ENCODE data around the gene HYAL1. TPM values are rescaled to one million over a fixed set of nuclear protein-coding genes. Genes with fewer than 3 reads are reported as not detected.
A peak's percentile ranks its signal among the peaks of the same experiment; 100 is the strongest.

Gene HYAL1
- total RNA-seq = under 1 TPM in 2 of 3 donors, not detected in 1; 0.24 to 0.82 TPM

GRCh38 chr3:50303013-50303815, at the start of gene HYAL1:
Gene HYAL1 (minus strand): TSS chr3:50303574. CDS start chr3:50302956, 618 bp downstream.
- H3K27me3 Mint-ChIP-seq (ENCODE audit: low read depth) = no peaks in the 10 kb centered on the region
- ATAC-seq = no peak

GRCh38 chr3:50352781-50353180, 49.4 kb upstream of the HYAL1 start:
- H3K36me3 Mint-ChIP-seq (ENCODE audit: insufficient read depth) = peaks cover 25% of the 10 kb centered on the region
- no peak overlapping the region for H3K4me3 Mint-ChIP-seq

More at GRCh38 chr3:50303013-50303815, at the start of gene HYAL1:
- no peak within 1 kb of the TSS for H3K4me3 Mint-ChIP-seq
- no peak for DNase-seq
- no peaks in the 10 kb centered on the region for H3K9me3 Mint-ChIP-seq
- H3K4me1 Mint-ChIP-seq (ENCODE audit: low read depth) = peaks cover 22% of the 10 kb centered on the region
- no peaks in the 10 kb centered on the region for H3K36me3 Mint-ChIP-seq (ENCODE audit: insufficient read depth)

GRCh38 chr3:50351323-50351697, 47.9 kb upstream of the HYAL1 start:
- H3K36me3 Mint-ChIP-seq (ENCODE audit: insufficient read depth) = peaks cover 27% of the 10 kb centered on the region
- peaks cover 53% of the 10 kb centered on the region for H3K4me1 Mint-ChIP-seq (ENCODE audit: low read depth)
- H3K4me3 Mint-ChIP-seq = peak overlapping the region; percentile 94
- DNase-seq = no peak
- no peaks in the 10 kb centered on the region for H3K27me3 Mint-ChIP-seq (ENCODE audit: low read depth)
- no peaks in the 10 kb centered on the region for H3K9me3 Mint-ChIP-seq
- no peak for ATAC-seq

More at GRCh38 chr3:50352781-50353180, 49.4 kb upstream of the HYAL1 start:
- ATAC-seq (no peak), DNase-seq (no peak)
- H3K4me1 Mint-ChIP-seq (ENCODE audit: low read depth) = peaks cover 59% of the 10 kb centered on the region
- no peaks in the 10 kb centered on the region for H3K9me3 Mint-ChIP-seq
- H3K27me3 Mint-ChIP-seq (ENCODE audit: low read depth) = no peaks in the 10 kb centered on the region

GRCh38 chr3:50350527-50351322, 47.4 kb upstream of the HYAL1 start, which contains the start of the genes CYB561D2 and NPRL2:
Gene CYB561D2 (plus strand): TSS chr3:50350862. CDS start chr3:50351434, 572 bp downstream.
Gene NPRL2 (minus strand): TSS chr3:50350775. CDS start chr3:50350652, 123 bp downstream.
- DNase-seq = peak; percentile 99
- Mint-ChIP-seq H3K27me3 (ENCODE audit: low read depth) (no peaks in the 10 kb centered on the region), H3K4me1 (ENCODE audit: low read depth) (peaks cover 56% of the 10 kb centered on the region), H3K36me3 (ENCODE audit: insufficient read depth) (peaks cover 27% of the 10 kb centered on the region), H3K4me3 (peak within 1 kb of the TSS; percentile 94), H3K9me3 (no peaks in the 10 kb centered on the region)
- peak; percentile 91 to 92 for ATAC-seq

GRCh38 chr3:50350213-50350526, 46.8 kb upstream of the HYAL1 start:
- DNase-seq (no peak), ATAC-seq (no peak)
- Mint-ChIP-seq H3K4me1 (ENCODE audit: low read depth) (peaks cover 59% of the 10 kb centered on the region), H3K4me3 (peak overlapping the region; percentile 94), H3K36me3 (ENCODE audit: insufficient read depth) (peaks cover 26% of the 10 kb centered on the region), H3K27me3 (ENCODE audit: low read depth) (no peaks in the 10 kb centered on the region), H3K9me3 (no peaks in the 10 kb centered on the region)

- Mint-ChIP-seq H3K4me1 (ENCODE audit: low read depth) (peaks cover 54% of the 10 kb centered on the region), H3K36me3 (ENCODE audit: insufficient read depth) (peaks cover 18% of the 10 kb centered on the region), H3K27me3 (ENCODE audit: low read depth) (no peaks in the 10 kb centered on the region), H3K9me3 (no peaks in the 10 kb centered on the region), H3K4me3 (no peak overlapping the region)
- ATAC-seq = no peak
- DNase-seq = peak; percentile 72
Measured at GRCh38 chr3:50347187-50347813, 43.9 kb upstream of the HYAL1 start.

GRCh38 chr3:50345586-50346234, 42.3 kb upstream of the HYAL1 start, which contains the start of gene ZMYND10:
Gene ZMYND10 (minus strand): TSS chr3:50345732. CDS start chr3:50345579, 153 bp downstream.
- peak; percentile 66 for DNase-seq
- Mint-ChIP-seq H3K4me3 (peak within 1 kb of the TSS; percentile 40), H3K9me3 (no peaks in the 10 kb centered on the region), H3K36me3 (ENCODE audit: insufficient read depth) (peaks cover 17% of the 10 kb centered on the region), H3K27me3 (ENCODE audit: low read depth) (no peaks in the 10 kb centered on the region), H3K4me1 (ENCODE audit: low read depth) (peaks cover 52% of the 10 kb centered on the region)
- peak; percentile 22 to 31 for ATAC-seq

- DNase-seq = no peak
- Mint-ChIP-seq H3K4me1 (ENCODE audit: low read depth) (peaks cover 47% of the 10 kb centered on the region), H3K36me3 (ENCODE audit: insufficient read depth) (peaks cover 14% of the 10 kb centered on the region), H3K27me3 (ENCODE audit: low read depth) (no peaks in the 10 kb centered on the region), H3K4me3 (no peak overlapping the region), H3K9me3 (no peaks in the 10 kb centered on the region)
- ATAC-seq = no peak
Measured at GRCh38 chr3:50345008-50345407, 41.6 kb upstream of the HYAL1 start.

GRCh38 chr3:50342813-50343633, 39.6 kb upstream of the HYAL1 start:
- no peak for ATAC-seq
- Mint-ChIP-seq H3K4me3 (no peak overlapping the region), H3K36me3 (ENCODE audit: insufficient read depth) (peaks cover 7% of the 10 kb centered on the region), H3K4me1 (ENCODE audit: low read depth) (peaks cover 46% of the 10 kb centered on the region), H3K27me3 (ENCODE audit: low read depth) (no peaks in the 10 kb centered on the region), H3K9me3 (no peaks in the 10 kb centered on the region)
- no peak for DNase-seq

GRCh38 chr3:50341996-50342650, 38.7 kb upstream of the HYAL1 start:
- Mint-ChIP-seq H3K4me1 (ENCODE audit: low read depth) (peaks cover 41% of the 10 kb centered on the region), H3K4me3 (no peak overlapping the region), H3K36me3 (ENCODE audit: insufficient read depth) (no peaks in the 10 kb centered on the region), H3K27me3 (ENCODE audit: low read depth) (no peaks in the 10 kb centered on the region), H3K9me3 (no peaks in the 10 kb centered on the region)
- DNase-seq (no peak), ATAC-seq (no peak)

GRCh38 chr3:50341537-50341936, 38.2 kb upstream of the HYAL1 start:
- no peak for DNase-seq
- H3K4me1 Mint-ChIP-seq (ENCODE audit: low read depth) = peaks cover 41% of the 10 kb centered on the region

GRCh38 chr3:50340448-50341329, 37.3 kb upstream of the HYAL1 start, which contains the start of gene RASSF1:
Gene RASSF1 (minus strand): TSS chr3:50340836. CDS start chr3:50340805, 31 bp downstream.
- H3K4me3 Mint-ChIP-seq = peak within 1 kb of the TSS; percentile 96
- DNase-seq (peak; percentile 44), ATAC-seq (peak; percentile 19 to 24)
- H3K4me1 Mint-ChIP-seq (ENCODE audit: low read depth) = peaks cover 42% of the 10 kb centered on the region
- peaks cover 2% of the 10 kb centered on the region for H3K36me3 Mint-ChIP-seq (ENCODE audit: insufficient read depth)
- no peaks in the 10 kb centered on the region for H3K27me3 Mint-ChIP-seq (ENCODE audit: low read depth)
- H3K9me3 Mint-ChIP-seq = no peaks in the 10 kb centered on the region

More at GRCh38 chr3:50341537-50341936, 38.2 kb upstream of the HYAL1 start:
- peak overlapping the region; percentile 96 for H3K4me3 Mint-ChIP-seq
- H3K36me3 Mint-ChIP-seq (ENCODE audit: insufficient read depth) = peaks cover 2% of the 10 kb centered on the region
- ATAC-seq = no peak
- H3K9me3 Mint-ChIP-seq = no peaks in the 10 kb centered on the region
- no peaks in the 10 kb centered on the region for H3K27me3 Mint-ChIP-seq (ENCODE audit: low read depth)

All from activated T-cell treated with anti-CD3 and anti-CD28 coated beads, Interleukin-2, amount 50 U/mL, for 4 hours (primary cell).